LNCAP (cell line): ENCODE measurements around the gene SPOPL.

Experiments
- TF ChIP-seq, protein P1 (sequence below): fragments of 450-650 bp; IDR thresholded peaks from 2 replicates; pipeline ENCODE4 v1.5.1; 2017; ENCODE audit warnings: mild to moderate bottlenecking

Gene SPOPL

DNA sequence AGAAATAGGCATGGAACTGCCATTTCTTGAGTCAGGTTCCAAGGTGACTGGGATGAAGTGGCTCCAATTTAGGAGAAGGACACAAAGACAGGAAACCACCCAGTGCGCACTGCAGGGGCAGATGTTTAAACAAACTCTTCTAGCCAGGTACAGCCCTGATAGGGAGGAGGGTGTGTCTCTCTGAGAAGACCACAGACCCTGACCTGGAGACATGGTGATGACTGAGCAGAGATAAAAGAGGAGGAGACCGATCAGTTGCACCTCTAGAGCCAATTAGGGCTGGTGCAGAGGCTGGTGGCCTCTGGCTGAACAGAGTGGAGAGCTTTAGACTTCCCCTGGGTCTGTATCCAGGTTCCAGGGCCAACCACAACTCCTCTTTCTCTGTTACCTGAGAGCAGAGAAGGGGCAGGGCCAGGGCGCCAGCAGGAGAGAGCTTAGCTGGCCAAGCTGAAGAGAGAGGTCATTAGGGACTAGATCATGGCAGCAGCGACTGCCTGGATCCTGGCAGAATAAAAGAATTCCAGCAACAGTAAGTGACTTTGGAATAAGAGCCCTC lies 5.4 kb upstream of the SPOPL start:
- TF ChIP-seq, protein P1, sequence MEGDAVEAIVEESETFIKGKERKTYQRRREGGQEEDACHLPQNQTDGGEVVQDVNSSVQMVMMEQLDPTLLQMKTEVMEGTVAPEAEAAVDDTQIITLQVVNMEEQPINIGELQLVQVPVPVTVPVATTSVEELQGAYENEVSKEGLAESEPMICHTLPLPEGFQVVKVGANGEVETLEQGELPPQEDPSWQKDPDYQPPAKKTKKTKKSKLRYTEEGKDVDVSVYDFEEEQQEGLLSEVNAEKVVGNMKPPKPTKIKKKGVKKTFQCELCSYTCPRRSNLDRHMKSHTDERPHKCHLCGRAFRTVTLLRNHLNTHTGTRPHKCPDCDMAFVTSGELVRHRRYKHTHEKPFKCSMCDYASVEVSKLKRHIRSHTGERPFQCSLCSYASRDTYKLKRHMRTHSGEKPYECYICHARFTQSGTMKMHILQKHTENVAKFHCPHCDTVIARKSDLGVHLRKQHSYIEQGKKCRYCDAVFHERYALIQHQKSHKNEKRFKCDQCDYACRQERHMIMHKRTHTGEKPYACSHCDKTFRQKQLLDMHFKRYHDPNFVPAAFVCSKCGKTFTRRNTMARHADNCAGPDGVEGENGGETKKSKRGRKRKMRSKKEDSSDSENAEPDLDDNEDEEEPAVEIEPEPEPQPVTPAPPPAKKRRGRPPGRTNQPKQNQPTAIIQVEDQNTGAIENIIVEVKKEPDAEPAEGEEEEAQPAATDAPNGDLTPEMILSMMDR = no peak

DNA sequence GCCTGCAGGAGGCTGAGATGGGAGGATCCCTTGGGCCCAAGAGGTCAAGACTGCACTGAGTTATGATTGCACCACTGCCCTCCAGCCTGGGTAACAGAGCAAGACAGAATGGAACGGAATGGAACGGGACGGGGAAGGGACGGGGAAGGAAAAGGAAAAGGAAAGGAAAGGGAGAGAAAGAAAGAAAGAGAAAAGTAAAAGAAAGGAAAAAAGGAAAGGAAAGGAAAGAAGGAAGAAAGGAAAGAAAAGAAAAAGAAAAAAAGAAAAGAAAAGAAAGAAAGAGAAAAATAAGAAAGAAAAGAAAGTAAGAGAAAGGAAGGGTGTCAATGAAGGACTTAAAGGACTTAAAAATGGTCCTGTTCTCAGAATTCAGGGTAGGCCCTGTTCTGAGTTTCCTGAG lies 4.3 kb upstream of the SPOPL start:
- TF ChIP-seq, protein P1 = no peak

DNA sequence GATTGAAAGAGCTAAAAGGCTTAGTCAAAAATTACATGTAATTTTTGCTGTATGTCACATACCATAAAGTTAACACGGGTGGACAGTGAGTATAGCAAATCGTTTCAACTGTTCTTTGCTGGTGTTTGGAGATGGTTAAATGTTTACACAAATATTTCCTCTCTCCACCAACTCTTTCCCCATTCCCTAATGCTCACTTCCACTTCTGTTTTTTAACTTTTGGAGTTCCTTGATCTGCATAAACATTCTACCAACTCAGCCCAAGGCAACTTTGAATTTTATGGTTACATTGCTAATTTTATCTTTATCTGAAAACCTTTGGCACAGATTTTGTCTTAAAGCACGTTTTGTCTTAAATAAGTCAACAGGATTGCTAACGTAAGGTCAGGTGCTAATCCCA lies 1.9 kb upstream of the SPOPL start:
- TF ChIP-seq, protein P1 = no peak

DNA sequence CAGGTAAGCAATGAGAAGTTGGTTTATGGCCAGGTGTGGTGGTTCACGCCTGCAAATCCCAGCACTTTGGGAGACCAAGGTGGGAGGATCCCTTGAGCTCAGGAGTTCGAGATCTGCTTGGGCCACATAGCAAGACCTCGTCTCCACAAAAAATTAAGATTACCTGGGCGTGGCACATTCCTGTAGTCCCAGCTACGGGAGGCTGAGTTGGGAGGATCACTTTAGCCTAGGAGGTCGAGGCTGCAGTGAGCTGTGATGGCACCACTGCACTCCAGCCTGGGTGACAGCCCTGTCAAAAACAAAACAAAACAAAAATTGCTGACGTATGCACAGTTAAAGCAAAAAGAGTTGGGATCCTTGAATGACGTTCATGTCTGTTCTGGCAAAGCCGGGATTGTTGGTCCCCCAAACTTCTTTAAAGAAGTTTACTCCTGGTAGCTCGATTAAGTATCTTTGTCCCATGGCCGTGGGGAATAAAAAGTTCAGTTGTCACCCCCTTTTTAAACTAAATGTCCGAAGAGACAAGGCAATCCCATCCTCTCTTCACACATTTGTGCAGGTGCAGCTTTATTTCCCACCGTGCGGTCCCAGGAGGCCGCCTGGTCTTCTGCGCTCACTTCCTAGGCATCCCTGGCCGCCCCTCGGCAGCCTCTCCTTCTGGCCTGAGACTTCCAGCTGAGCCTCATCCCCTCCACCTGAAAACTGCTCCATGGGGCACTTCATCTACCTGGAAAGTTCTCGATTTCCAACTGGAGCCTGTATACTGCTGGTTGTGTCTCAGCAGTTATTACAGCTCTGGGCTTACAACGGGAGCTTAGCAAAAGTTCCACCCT lies 762 bp upstream of the SPOPL start:
- TF ChIP-seq, protein P1 = no peak

DNA sequence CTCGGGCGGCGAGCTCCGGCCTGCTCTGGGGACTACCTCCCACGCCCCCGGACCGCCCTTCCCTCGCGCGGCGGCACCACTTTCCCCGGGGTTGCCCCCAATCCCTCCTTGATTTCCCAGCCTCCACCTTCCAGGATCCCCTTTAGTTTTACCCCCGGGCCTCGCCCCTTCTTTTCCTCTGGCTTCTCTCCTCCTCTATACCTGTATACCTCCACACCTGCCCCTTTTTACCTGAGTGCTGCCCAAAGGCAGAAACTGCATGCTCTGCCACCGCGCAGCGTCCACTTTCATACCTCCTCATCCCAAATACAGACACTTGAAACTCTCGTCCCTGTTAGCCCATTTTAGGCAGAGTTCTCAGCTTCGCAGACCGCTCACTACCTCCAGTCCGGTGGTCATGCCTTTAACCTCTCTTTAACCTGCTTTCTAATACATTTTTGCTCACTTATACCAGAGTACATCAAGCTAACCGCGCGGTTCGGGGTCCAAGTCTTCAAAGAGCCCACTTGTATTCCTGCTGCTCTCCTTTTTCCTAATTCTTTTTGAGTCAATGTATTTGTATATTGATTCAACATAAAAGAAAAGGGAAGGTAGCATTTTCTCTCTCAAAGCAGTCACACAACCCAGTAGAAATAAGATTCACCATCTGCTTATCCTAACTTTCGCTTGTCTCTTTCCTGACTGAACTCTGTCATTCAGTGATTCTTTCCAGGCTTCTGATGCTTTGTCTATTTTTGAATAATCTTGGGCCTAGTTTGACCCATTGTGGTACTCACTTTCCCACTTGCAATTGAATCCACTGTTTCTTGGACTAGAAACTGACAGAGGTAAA lies 901 bp downstream of the SPOPL start:
- TF ChIP-seq, protein P1 = no peak

DNA sequence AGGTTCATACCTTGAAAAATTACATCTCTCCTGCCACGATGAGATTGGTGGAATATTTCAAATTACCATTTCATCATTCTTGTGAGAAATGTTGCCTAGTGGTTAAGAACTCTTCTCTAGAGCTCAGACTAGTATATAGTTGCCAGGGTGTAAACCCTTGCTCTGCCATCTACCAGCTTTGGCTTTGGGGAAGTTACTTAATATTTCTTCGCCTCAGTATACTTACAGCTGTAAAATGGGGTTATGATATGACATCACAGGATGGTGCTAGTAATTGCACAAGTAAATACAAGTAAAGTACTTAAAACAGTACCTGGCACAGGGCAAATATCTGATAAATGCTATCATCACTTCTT lies 1.5 kb downstream of the SPOPL start:
- TF ChIP-seq, protein P1 = no peak

DNA sequence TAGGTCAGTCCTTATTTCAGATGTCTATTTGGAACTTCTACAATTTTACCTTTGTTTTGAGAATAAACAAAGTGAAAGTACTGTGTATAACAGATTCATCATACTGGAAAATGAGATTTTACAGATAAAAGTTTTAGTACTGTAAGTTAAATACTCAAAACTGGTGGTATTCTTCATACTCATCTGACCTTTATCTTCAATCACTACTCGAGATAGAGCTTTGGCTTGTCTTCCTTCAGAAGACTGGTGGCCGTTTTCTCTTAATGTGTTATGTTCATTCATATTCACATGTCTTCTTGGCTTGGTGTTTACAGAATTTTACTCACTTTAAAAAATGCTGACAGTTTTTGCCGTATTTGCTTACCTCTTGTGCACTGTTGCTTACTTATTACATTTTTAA lies 2.1 kb downstream of the SPOPL start:
- TF ChIP-seq, protein P1 = no peak
